Mucosa of stomach (tissue), 1 donor: ENCODE data around the gene BLOC1S3.

Experiments
- H3K27me3 ChIP-seq: one replicate; pipeline ENCODE4 v1.7.0; 2013; ENCODE audit warnings: mild to moderate bottlenecking, low read length; ENCODE audit not compliant: control insufficient read depth, insufficient read depth
- H3K36me3 ChIP-seq: one replicate; pipeline ENCODE4 v1.7.0; 2013; ENCODE audit warnings: low read length; ENCODE audit not compliant: control insufficient read depth, insufficient read depth
- H3K4me1 ChIP-seq: one replicate; pipeline ENCODE4 v1.7.0; 2013; ENCODE audit warnings: mild to moderate bottlenecking, low read length; ENCODE audit not compliant: control insufficient read depth, insufficient read depth
- H3K4me3 ChIP-seq: one replicate; pipeline ENCODE4 v1.7.0; 2013; ENCODE audit warnings: low read length
- H3K9ac ChIP-seq: one replicate; pipeline ENCODE4 v1.7.0; 2013; ENCODE audit warnings: mild to moderate bottlenecking, low read length, moderate library complexity
- H3K9me3 ChIP-seq: one replicate; pipeline ENCODE4 v1.7.0; 2013; ENCODE audit warnings: mild to moderate bottlenecking, low read length, moderate library complexity; ENCODE audit not compliant: control insufficient read depth
- donor health status: Pancreatic carcinoma.

Gene BLOC1S3

GRCh38 chr19:45169602-45170001 lies 9.0 kb upstream of the BLOC1S3 start:
- Histone ChIP-seq H3K4me1 (peaks cover 30% of the 10 kb centered on the region), H3K4me3 (no peak overlapping the region), H3K27me3 (no peaks in the 10 kb centered on the region), H3K36me3 (no peaks in the 10 kb centered on the region), H3K9ac (no peak overlapping the region), H3K9me3 (no peaks in the 10 kb centered on the region)

GRCh38 chr19:45170146-45171106 lies 8.2 kb upstream of the BLOC1S3 start:
- H3K36me3 ChIP-seq = no peaks in the 10 kb centered on the region
- peaks cover 24% of the 10 kb centered on the region for H3K4me1 ChIP-seq
- H3K9ac ChIP-seq = no peak overlapping the region
- H3K27me3 ChIP-seq = no peaks in the 10 kb centered on the region
- H3K4me3 ChIP-seq = no peak overlapping the region
- H3K9me3 ChIP-seq = no peaks in the 10 kb centered on the region

- Histone ChIP-seq H3K27me3 (no peaks in the 10 kb centered on the region), H3K4me1 (peaks cover 24% of the 10 kb centered on the region), H3K36me3 (no peaks in the 10 kb centered on the region), H3K9me3 (no peaks in the 10 kb centered on the region), H3K9ac (no peak overlapping the region), H3K4me3 (no peak overlapping the region)
Measured at GRCh38 chr19:45171211-45171623, 7.4 kb upstream of the BLOC1S3 start.

GRCh38 chr19:45172173-45172572 lies 6.4 kb upstream of the BLOC1S3 start:
- no peaks in the 10 kb centered on the region for H3K27me3 ChIP-seq
- peaks cover 28% of the 10 kb centered on the region for H3K4me1 ChIP-seq
- no peak overlapping the region for H3K9ac ChIP-seq
- no peaks in the 10 kb centered on the region for H3K9me3 ChIP-seq
- H3K4me3 ChIP-seq = no peak overlapping the region
- H3K36me3 ChIP-seq = no peaks in the 10 kb centered on the region

GRCh38 chr19:45172611-45173208 lies 5.9 kb upstream of the BLOC1S3 start:
- Histone ChIP-seq H3K9ac (no peak overlapping the region), H3K27me3 (no peaks in the 10 kb centered on the region), H3K4me1 (peaks cover 33% of the 10 kb centered on the region), H3K4me3 (no peak overlapping the region), H3K36me3 (no peaks in the 10 kb centered on the region), H3K9me3 (no peaks in the 10 kb centered on the region)

GRCh38 chr19:45173816-45174215 lies 4.8 kb upstream of the BLOC1S3 start:
- Histone ChIP-seq H3K36me3 (no peaks in the 10 kb centered on the region), H3K4me3 (no peak overlapping the region), H3K9me3 (no peaks in the 10 kb centered on the region), H3K27me3 (no peaks in the 10 kb centered on the region), H3K9ac (no peak overlapping the region), H3K4me1 (peaks cover 36% of the 10 kb centered on the region)

- H3K4me3 ChIP-seq = no peak overlapping the region
- H3K36me3 ChIP-seq = no peaks in the 10 kb centered on the region
- no peaks in the 10 kb centered on the region for H3K27me3 ChIP-seq
- H3K9ac ChIP-seq = no peak overlapping the region
- H3K4me1 ChIP-seq = peaks cover 41% of the 10 kb centered on the region
- no peaks in the 10 kb centered on the region for H3K9me3 ChIP-seq
Measured at GRCh38 chr19:45175515-45176345, 2.9 kb upstream of the BLOC1S3 start.

GRCh38 chr19:45177817-45178261 lies 745 bp upstream of the BLOC1S3 start, which contains the start of gene TRAPPC6A:
Gene TRAPPC6A, minus strand, starts transcription at chr19:45178237. Its CDS starts 19 bp downstream, at chr19:45178218.
- peak within 1 kb of the TSS; percentile 85 for H3K9ac ChIP-seq
- no peaks in the 10 kb centered on the region for H3K27me3 ChIP-seq
- H3K36me3 ChIP-seq = no peaks in the 10 kb centered on the region
- peak within 1 kb of the TSS; percentile 99 for H3K4me3 ChIP-seq
- peaks cover 34% of the 10 kb centered on the region for H3K4me1 ChIP-seq
- H3K9me3 ChIP-seq = no peaks in the 10 kb centered on the region

GRCh38 chr19:45179072-45179891 lies 698 bp downstream of the BLOC1S3 start:
- H3K27me3 ChIP-seq = no peaks in the 10 kb centered on the region
- H3K36me3 ChIP-seq = no peaks in the 10 kb centered on the region
- peak overlapping the region; percentile 85 for H3K9ac ChIP-seq
- H3K9me3 ChIP-seq = no peaks in the 10 kb centered on the region
- H3K4me1 ChIP-seq = peaks cover 32% of the 10 kb centered on the region
- H3K4me3 ChIP-seq = peak overlapping the region; percentile 99

- Histone ChIP-seq H3K4me1 (peaks cover 32% of the 10 kb centered on the region), H3K4me3 (peak overlapping the region; percentile 99), H3K9me3 (no peaks in the 10 kb centered on the region), H3K27me3 (no peaks in the 10 kb centered on the region), H3K36me3 (no peaks in the 10 kb centered on the region), H3K9ac (peak overlapping the region; percentile 85)
Measured at GRCh38 chr19:45179892-45180370, 1.3 kb downstream of the BLOC1S3 start.

GRCh38 chr19:45180936-45181335 lies 2.4 kb downstream of the BLOC1S3 start:
- Histone ChIP-seq H3K4me3 (no peak overlapping the region), H3K27me3 (no peaks in the 10 kb centered on the region), H3K9ac (no peak overlapping the region)

More at GRCh38 chr19:45180936-45181335, 2.4 kb downstream of the BLOC1S3 start:
- Histone ChIP-seq H3K36me3 (no peaks in the 10 kb centered on the region), H3K9me3 (no peaks in the 10 kb centered on the region), H3K4me1 (peaks cover 32% of the 10 kb centered on the region)
